GM12891 (cell line): Measurements from ENCODE around the gene ANAPC1.
"Not testable (repeated sequence)": the region's sequence is repeated elsewhere in the genome, so short reads cannot be mapped to it uniquely, and the experiment has no call there.

Experiments used
- POLR2A ChIP-seq: IDR thresholded peaks from 2 replicates; pipeline ENCODE4 v1.6.1; 2011; ENCODE audit warnings: low read depth, low read length, control low read depth
- POLR2AphosphoS5 ChIP-seq: IDR thresholded peaks from 2 replicates; pipeline ENCODE4 v1.6.1; 2011; ENCODE audit warnings: low read depth, low read length, control low read depth

DNA sequence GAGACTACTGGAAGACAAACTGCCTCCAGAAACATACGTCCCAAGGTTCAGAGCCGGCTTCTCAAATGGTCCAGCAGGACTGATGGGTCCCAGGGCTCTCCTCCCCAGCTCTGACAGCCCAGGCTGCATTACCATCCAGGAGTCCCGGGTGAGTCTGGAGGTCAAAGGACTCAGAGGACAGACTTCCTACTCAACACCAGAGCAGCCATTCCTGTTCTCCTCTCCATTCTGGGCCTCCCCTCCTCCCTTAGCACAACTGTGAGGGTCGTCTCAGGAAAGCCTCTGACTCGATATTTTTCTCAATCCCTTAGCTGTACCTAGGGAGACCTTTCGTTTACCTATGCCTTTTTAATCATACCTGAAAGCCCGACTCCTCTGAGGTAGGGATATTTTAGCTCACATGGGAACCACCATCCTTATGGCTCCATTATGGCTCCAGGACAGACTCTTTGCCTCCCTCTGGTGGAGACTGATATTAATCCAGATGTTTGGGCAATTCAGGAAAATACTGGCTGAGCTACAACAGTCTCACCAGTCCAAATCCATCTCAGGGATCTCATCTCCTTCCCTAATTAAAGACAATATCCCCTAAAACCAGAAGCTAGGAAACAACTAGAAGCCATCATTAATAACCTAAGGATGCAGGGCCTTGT, 70.9 kb downstream of the ANAPC1 start:
- not testable (repeated sequence) for TF ChIP-seq POLR2AphosphoS5, POLR2A
